DOHH2 (cell line): ENCODE results near the gene PMF1.

Experiments
- H3F3A ChIP-seq: fragments of 200-600 bp; sonication (generic), shearing (Covaris generic); 2 replicates; pipeline ENCODE4 v1.6.0; 2016; ENCODE audit warnings: antibody characterized with exemption, mild to moderate bottlenecking; ENCODE audit not compliant: control insufficient read depth, insufficient read depth
- H3K27ac ChIP-seq: fragments of 200-600 bp; sonication (generic); 2 replicates; pipeline ENCODE4 v1.5.1; 2014; ENCODE audit warnings: low read depth, mild to moderate bottlenecking, low read length, moderate library complexity
- H3K27me3 ChIP-seq: fragments of 200-600 bp; sonication (generic); 2 replicates; pipeline ENCODE4 v1.6.1; 2014; ENCODE audit warnings: mild to moderate bottlenecking, low read length, mixed read lengths; ENCODE audit not compliant: control insufficient read depth
- H3K36me3 ChIP-seq: fragments of 200-600 bp; sonication (generic); 2 replicates; pipeline ENCODE4 v1.6.1; 2014; ENCODE audit warnings: mild to moderate bottlenecking, low read length, moderate library complexity, mixed read lengths; ENCODE audit not compliant: control insufficient read depth
- H3K4me1 ChIP-seq: fragments of 200-600 bp; sonication (generic); 2 replicates; pipeline ENCODE4 v1.6.1; 2014; ENCODE audit warnings: mild to moderate bottlenecking, low read length, mixed read lengths; ENCODE audit not compliant: control insufficient read depth
- H3K4me2 ChIP-seq: fragments of 200-600 bp; sonication (generic); 2 replicates; pipeline ENCODE4 v1.6.0; 2014; ENCODE audit warnings: mild to moderate bottlenecking, low read length, moderate library complexity
- H3K4me3 ChIP-seq: fragments of 200-600 bp; sonication (generic); 2 replicates; pipeline ENCODE4 v1.5.1; 2014; ENCODE audit warnings: mild to moderate bottlenecking, low read length, mixed read lengths
- H3K79me2 ChIP-seq: fragments of 200-600 bp; sonication (generic); 2 replicates; pipeline ENCODE4 v1.6.1; 2014; ENCODE audit warnings: mild to moderate bottlenecking, low read length, mixed read lengths; ENCODE audit not compliant: control insufficient read depth
- H3K9me2 ChIP-seq: fragments of 200-600 bp; sonication (generic); replicated peaks from 2 replicates; pipeline ENCODE4 v1.6.1; 2014; ENCODE audit warnings: mild to moderate bottlenecking, low read length, mixed read lengths; ENCODE audit not compliant: control insufficient read depth
- H3K9me3 ChIP-seq: fragments of 200-600 bp; sonication (generic); 2 replicates; pipeline ENCODE4 v1.6.1; 2014; ENCODE audit warnings: antibody characterized with exemption, low read length, mixed read lengths; ENCODE audit not compliant: control insufficient read depth, insufficient read depth
- H4K20me1 ChIP-seq: fragments of 200-600 bp; sonication (generic); 2 replicates; pipeline ENCODE4 v1.6.0; 2014; ENCODE audit warnings: low read depth, mild to moderate bottlenecking, antibody characterized with exemption, low read length, moderate library complexity; ENCODE audit not compliant: control insufficient read depth, insufficient read depth
- EZH2phosphoT487 ChIP-seq: fragments of 200-600 bp; sonication (generic); IDR thresholded peaks from 2 replicates; pipeline ENCODE4 v1.6.1; 2017; ENCODE audit warnings: borderline replicate concordance, mild to moderate bottlenecking, antibody characterized with exemption, low read length, moderate library complexity, mixed read lengths
- TF ChIP-seq, protein P1 (sequence below): fragments of 200-600 bp; sonication (generic); IDR thresholded peaks from one replicate; pipeline ENCODE4 v1.5.1; 2014; ENCODE audit warnings: antibody characterized with exemption, mild to moderate bottlenecking, low read depth, low read length; ENCODE audit not compliant: poor library complexity, severe bottlenecking

PMF1 gene

DNA sequence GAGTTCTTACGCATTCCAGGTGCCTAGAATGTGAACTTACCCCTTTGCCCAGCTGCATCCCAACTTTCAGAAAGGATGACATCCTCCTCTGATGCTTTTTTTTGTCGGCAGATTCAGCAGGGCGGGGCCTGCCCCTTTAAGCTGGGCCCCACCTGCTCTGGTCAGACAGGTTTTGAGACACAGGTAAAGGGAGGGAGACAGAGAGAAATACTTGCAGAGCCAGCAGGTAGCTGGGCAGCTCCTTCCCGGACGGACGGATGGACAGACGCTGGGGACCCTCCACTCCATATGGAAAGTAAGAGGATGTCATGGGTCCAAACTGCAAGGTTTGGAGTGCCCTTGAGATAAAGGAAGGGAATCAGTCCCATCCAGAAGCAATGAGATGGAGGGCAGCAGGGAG lies 71.3 kb downstream of the PMF1 start, which contains the start of gene TMEM79:
Gene TMEM79, plus strand, starts transcription at position 214 of the 400 bp plus-strand sequence. CDS start 902 bp downstream, outside the sequence.
- TF ChIP-seq, protein P1, sequence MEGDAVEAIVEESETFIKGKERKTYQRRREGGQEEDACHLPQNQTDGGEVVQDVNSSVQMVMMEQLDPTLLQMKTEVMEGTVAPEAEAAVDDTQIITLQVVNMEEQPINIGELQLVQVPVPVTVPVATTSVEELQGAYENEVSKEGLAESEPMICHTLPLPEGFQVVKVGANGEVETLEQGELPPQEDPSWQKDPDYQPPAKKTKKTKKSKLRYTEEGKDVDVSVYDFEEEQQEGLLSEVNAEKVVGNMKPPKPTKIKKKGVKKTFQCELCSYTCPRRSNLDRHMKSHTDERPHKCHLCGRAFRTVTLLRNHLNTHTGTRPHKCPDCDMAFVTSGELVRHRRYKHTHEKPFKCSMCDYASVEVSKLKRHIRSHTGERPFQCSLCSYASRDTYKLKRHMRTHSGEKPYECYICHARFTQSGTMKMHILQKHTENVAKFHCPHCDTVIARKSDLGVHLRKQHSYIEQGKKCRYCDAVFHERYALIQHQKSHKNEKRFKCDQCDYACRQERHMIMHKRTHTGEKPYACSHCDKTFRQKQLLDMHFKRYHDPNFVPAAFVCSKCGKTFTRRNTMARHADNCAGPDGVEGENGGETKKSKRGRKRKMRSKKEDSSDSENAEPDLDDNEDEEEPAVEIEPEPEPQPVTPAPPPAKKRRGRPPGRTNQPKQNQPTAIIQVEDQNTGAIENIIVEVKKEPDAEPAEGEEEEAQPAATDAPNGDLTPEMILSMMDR = no peak
- no peak for TF ChIP-seq EZH2phosphoT487
- no peaks in the 10 kb centered on the region for H3K9me3 ChIP-seq
- H3F3A ChIP-seq = no peaks in the 10 kb centered on the region
- H4K20me1 ChIP-seq = peaks cover 15% of the 10 kb centered on the region; the same call in 1 of the 2 replicates
- no peaks in the 10 kb centered on the region for H3K9me2 ChIP-seq
- peak within 1 kb of the TSS; percentile 24 for H3K27ac ChIP-seq
- peaks cover 34% of the 10 kb centered on the region for H3K36me3 ChIP-seq
- H3K79me2 ChIP-seq = peaks cover 51% of the 10 kb centered on the region
- peak within 1 kb of the TSS; percentile 99 for H3K4me2 ChIP-seq
- peaks cover 27% of the 10 kb centered on the region for H3K4me1 ChIP-seq
- H3K27me3 ChIP-seq = no peaks in the 10 kb centered on the region
- peak within 1 kb of the TSS; percentile 75 for H3K4me3 ChIP-seq

DNA sequence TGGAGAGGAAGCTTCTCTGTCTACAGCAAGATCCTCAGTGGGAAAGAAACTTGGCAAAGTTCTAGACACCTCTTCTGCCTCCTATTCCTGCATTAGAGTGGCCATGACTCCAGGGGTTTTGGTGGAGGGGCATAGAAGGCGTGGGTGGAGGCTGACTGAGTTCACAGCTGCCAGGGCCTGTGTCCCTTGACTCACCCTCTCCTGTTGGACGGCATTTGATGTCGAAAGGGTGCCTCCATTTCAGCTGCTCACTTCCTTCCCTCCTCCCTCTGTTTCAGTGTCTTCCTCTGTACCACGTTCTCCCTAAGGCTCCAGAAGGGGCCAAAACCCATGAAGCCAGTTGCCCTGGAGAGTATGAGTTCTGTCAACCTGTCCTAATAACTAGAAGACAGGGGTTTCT lies 72.0 kb downstream of the PMF1 start:
- Histone ChIP-seq H4K20me1 (peaks cover 13% of the 10 kb centered on the region; the same call in 1 of the 2 replicates), H3K27me3 (no peaks in the 10 kb centered on the region), H3K79me2 (peaks cover 45% of the 10 kb centered on the region), H3K36me3 (peaks cover 28% of the 10 kb centered on the region), H3F3A (no peaks in the 10 kb centered on the region), H3K4me2 (no peak overlapping the region), H3K4me3 (no peak overlapping the region), H3K4me1 (peaks cover 27% of the 10 kb centered on the region), H3K9me2 (no peaks in the 10 kb centered on the region), H3K27ac (no peak overlapping the region), H3K9me3 (no peaks in the 10 kb centered on the region)
- TF ChIP-seq, protein P1 = no peak
- TF ChIP-seq EZH2phosphoT487 = no peak

DNA sequence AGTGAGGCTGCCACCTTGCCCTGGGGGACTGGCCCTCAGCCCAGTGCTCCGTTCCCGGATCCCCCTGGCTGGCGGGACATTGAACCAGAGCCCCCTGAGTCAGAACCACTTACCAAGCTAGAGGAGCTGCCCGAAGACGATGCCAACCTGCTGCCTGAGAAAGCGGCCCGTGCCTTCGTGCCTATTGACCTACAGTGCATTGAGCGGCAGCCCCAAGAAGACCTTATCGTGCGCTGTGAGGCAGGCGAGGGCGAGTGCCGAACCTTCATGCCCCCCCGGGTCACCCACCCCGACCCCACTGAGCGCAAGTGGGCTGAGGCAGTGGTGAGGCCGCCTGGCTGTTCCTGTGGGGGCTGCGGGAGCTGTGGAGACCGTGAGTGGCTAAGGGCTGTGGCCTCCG lies 72.6 kb downstream of the PMF1 start:
- H3K4me1 ChIP-seq = peaks cover 21% of the 10 kb centered on the region
- peaks cover 21% of the 10 kb centered on the region for H3K36me3 ChIP-seq
- H3K27me3 ChIP-seq = no peaks in the 10 kb centered on the region
- H3K4me2 ChIP-seq = no peak overlapping the region
- no peaks in the 10 kb centered on the region for H3K9me3 ChIP-seq
- no peak overlapping the region for H3K27ac ChIP-seq
- 0 out of 2 replicates have a peak, but pooled peaks cover 7% of the 10 kb centered on the region for H4K20me1 ChIP-seq
- no peak for TF ChIP-seq EZH2phosphoT487
- TF ChIP-seq, protein P1 = no peak
- H3K9me2 ChIP-seq = no peaks in the 10 kb centered on the region
- H3F3A ChIP-seq = 0 out of 2 replicates have a peak, but pooled peaks cover 3% of the 10 kb centered on the region
- no peak overlapping the region for H3K4me3 ChIP-seq
- peaks cover 38% of the 10 kb centered on the region for H3K79me2 ChIP-seq
